RWPE2 (cell line): ENCODE data around the gene CNTNAP2.

Experiments used
- ATAC-seq: fragments of 200-7000 bp; cut with Tn5 transposase; 3 replicates; pipeline ENCODE4 v1.9.1; 2021; ENCODE audit warnings: low read depth
- DNase-seq: peaks from one replicate; pipeline ENCODE4 v3.0.0-alpha.2; 2020; ENCODE audit warnings: low spot score
- H3K27ac ChIP-seq: fragments of 450-650 bp; 2 replicates; pipeline ENCODE4 v1.5.1; 2017; ENCODE audit warnings: mild to moderate bottlenecking; ENCODE audit not compliant: poor library complexity, severe bottlenecking
- H3K27me3 ChIP-seq: fragments of 250-450 bp; sonication (Bioruptor Pico); 2 replicates; pipeline ENCODE4 v1.5.1; 2021; ENCODE audit warnings: mild to moderate bottlenecking, moderate library complexity; ENCODE audit not compliant: insufficient read depth, poor library complexity, severe bottlenecking
- H3K36me3 ChIP-seq: fragments of 250-450 bp; sonication (Bioruptor Pico); 2 replicates; pipeline ENCODE4 v1.5.1; 2020; ENCODE audit warnings: low read depth, mild to moderate bottlenecking, moderate library complexity
- H3K4me1 ChIP-seq: fragments of 250-450 bp; sonication (Bioruptor Pico); 2 replicates; pipeline ENCODE4 v1.5.1; 2021; ENCODE audit warnings: mild to moderate bottlenecking, moderate library complexity; ENCODE audit not compliant: insufficient read depth, poor library complexity, severe bottlenecking
- H3K4me3 ChIP-seq: fragments of 250-450 bp; sonication (Bioruptor Pico); 2 replicates; pipeline ENCODE4 v1.5.1; 2021; ENCODE audit warnings: mild to moderate bottlenecking, moderate library complexity; ENCODE audit not compliant: severe bottlenecking
- H3K9me3 ChIP-seq: fragments of 250-450 bp; sonication (Bioruptor Pico); 2 replicates; pipeline ENCODE4 v1.5.1; 2021; ENCODE audit warnings: mild to moderate bottlenecking, moderate library complexity; ENCODE audit not compliant: severe bottlenecking
- CTCF ChIP-seq: fragments of 450-650 bp; IDR thresholded peaks from one replicate; pipeline ENCODE4 v1.5.1; 2017; ENCODE audit warnings: mild to moderate bottlenecking, moderate library complexity; ENCODE audit not compliant: poor library complexity, severe bottlenecking

The CNTNAP2 gene

GRCh38 chr7:146291900-146292299, 175.3 kb downstream of the CNTNAP2 start:
- ATAC-seq (no peak), DNase-seq (no peak)
- Histone ChIP-seq H3K4me1 (no peaks in the 10 kb centered on the region), H3K9me3 (no peaks in the 10 kb centered on the region), H3K27ac (no peak overlapping the region), H3K4me3 (no peak overlapping the region), H3K27me3 (no peaks in the 10 kb centered on the region), H3K36me3 (no peaks in the 10 kb centered on the region)
- no peak for TF ChIP-seq CTCF

- Histone ChIP-seq H3K4me1 (no peaks in the 10 kb centered on the region), H3K36me3 (no peaks in the 10 kb centered on the region), H3K27ac (no peak overlapping the region), H3K4me3 (no peak overlapping the region), H3K9me3 (peaks cover 2% of the 10 kb centered on the region), H3K27me3 (no peaks in the 10 kb centered on the region)
- DNase-seq (no peak), ATAC-seq (no peak)
- no peak for TF ChIP-seq CTCF
These were observed 179.4 kb downstream of the CNTNAP2 start for GRCh38 chr7:146296028-146296427.

GRCh38 chr7:146314962-146315361, 198.4 kb downstream of the CNTNAP2 start:
- no peak for TF ChIP-seq CTCF
- DNase-seq (no peak), ATAC-seq (no peak)
- Histone ChIP-seq H3K36me3 (no peaks in the 10 kb centered on the region), H3K27me3 (no peaks in the 10 kb centered on the region), H3K9me3 (peaks cover 2% of the 10 kb centered on the region), H3K4me3 (no peak overlapping the region), H3K27ac (no peak overlapping the region), H3K4me1 (no peaks in the 10 kb centered on the region)

- no peak for DNase-seq
- no peak overlapping the region for H3K4me3 ChIP-seq
- H3K4me1 ChIP-seq: no peaks in the 10 kb centered on the region
- no peaks in the 10 kb centered on the region for H3K36me3 ChIP-seq
- no peak for ATAC-seq
- no peak for TF ChIP-seq CTCF
- H3K27me3 ChIP-seq: no peaks in the 10 kb centered on the region
- H3K9me3 ChIP-seq: peaks cover 6% of the 10 kb centered on the region
- H3K27ac ChIP-seq: no peak overlapping the region
These were observed 203.0 kb downstream of the CNTNAP2 start for GRCh38 chr7:146319629-146320028.

- no peaks in the 10 kb centered on the region for H3K4me1 ChIP-seq
- no peak for TF ChIP-seq CTCF
- ATAC-seq: no peak
- DNase-seq: no peak
- no peaks in the 10 kb centered on the region for H3K27me3 ChIP-seq
- H3K36me3 ChIP-seq: no peaks in the 10 kb centered on the region
- no peak overlapping the region for H3K4me3 ChIP-seq
- H3K27ac ChIP-seq: no peak overlapping the region
- peaks cover 6% of the 10 kb centered on the region for H3K9me3 ChIP-seq
These were observed 204.7 kb downstream of the CNTNAP2 start for GRCh38 chr7:146321301-146321700.
